LNCaP clone FGC (cell line): Measurements from ENCODE around the gene ANGPTL4.

Source experiments
- DNase-seq: peaks from one replicate; pipeline ENCODE4 v3.0.0-alpha.2; 2011; ENCODE audit warnings: low read depth
- H3K4me3 ChIP-seq: 2 replicates; pipeline ENCODE4 v1.5.1; 2011; ENCODE audit warnings: mild to moderate bottlenecking, low read depth, low read length, control low read depth
- TF ChIP-seq, protein P1 (sequence below): IDR thresholded peaks from 2 replicates; pipeline ENCODE4 v1.5.1; 2012; ENCODE audit warnings: mild to moderate bottlenecking; ENCODE audit not compliant: control insufficient read depth, insufficient read depth; ENCODE audit errors: extremely low read depth

Gene ANGPTL4

DNA sequence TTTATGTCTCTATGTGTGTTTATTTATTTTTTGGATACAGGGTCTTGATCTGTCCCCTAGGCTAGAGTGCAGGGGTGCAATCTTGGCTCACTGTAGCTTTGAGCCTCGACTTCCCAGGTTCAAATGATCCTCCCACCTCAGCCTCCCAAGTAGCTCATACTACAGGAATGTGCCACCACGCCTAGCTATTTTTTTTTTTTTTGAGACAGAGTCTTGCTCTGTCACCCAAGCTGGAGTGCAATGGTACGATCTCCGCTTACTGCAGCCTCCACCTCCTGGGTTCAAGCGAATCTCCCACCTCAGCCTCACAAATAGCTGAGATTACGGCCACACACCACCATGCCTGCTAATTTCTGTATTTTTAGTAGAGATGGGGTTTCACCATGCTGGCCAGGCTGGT lies 5.0 kb upstream of the ANGPTL4 start:
- TF ChIP-seq, protein P1, sequence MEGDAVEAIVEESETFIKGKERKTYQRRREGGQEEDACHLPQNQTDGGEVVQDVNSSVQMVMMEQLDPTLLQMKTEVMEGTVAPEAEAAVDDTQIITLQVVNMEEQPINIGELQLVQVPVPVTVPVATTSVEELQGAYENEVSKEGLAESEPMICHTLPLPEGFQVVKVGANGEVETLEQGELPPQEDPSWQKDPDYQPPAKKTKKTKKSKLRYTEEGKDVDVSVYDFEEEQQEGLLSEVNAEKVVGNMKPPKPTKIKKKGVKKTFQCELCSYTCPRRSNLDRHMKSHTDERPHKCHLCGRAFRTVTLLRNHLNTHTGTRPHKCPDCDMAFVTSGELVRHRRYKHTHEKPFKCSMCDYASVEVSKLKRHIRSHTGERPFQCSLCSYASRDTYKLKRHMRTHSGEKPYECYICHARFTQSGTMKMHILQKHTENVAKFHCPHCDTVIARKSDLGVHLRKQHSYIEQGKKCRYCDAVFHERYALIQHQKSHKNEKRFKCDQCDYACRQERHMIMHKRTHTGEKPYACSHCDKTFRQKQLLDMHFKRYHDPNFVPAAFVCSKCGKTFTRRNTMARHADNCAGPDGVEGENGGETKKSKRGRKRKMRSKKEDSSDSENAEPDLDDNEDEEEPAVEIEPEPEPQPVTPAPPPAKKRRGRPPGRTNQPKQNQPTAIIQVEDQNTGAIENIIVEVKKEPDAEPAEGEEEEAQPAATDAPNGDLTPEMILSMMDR: no peak
- H3K4me3 ChIP-seq: no peak overlapping the region
- no peak for DNase-seq

DNA sequence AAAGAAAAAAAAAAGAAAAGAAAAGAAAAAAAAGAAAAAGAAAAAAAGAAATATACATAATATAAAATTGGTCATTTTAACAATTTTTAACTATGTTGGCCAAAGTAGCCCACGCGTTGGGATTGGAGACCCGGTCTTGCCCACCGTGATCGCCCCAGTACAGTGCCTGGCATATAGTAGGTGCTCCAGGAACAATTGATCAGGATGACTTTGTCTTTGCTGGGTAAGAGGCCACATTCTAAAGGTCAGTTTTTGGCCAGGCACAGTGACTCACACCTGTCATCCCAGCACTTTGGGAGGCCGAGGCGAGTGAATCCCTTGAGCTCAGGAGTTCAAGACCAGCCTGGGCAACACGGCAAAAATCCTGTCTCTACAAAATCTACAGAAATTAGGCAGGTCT lies 3.8 kb upstream of the ANGPTL4 start:
- DNase-seq: no peak
- no peak overlapping the region for H3K4me3 ChIP-seq
- TF ChIP-seq, protein P1: no peak

DNA sequence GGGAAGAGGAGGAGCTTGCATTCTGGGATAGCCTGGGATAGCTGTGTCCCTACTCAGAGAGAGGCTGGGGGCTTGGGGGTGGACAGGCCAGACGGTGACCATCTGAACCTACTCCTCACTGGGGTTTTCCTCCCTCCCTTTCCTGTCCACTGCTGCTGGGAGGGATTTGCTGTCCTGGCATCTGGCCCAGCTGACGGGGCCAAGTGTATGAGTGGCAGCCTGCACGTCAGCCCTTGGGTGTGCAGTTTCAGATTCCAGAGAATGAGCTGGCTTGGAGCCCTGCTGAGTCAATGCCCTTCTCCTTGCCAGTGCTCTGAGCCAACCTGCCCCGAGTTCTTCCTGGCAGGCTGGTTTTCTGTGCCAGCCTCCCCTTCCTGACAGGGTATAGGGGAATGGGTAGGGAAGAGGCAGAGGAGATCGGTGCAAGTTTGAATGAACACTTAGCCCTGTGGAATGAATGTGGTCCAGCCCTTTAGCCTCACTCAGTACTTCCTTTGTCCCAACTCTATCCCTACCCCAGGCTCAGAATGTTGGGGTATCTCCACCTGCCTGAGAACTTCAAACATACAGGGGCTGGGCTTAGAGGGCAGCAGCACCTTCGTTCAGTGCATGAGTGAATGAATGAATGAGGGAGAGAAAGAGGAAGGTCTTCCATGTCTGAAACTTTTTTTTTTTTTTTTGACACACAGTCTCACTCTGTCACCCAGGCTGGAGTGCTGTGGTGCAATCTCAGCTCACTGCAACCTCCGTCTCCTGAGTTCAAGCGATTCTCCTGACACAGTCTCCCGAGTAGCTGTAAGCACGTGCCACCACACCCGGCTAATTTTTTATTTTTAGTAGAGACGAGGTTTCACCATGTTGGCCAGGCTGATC lies 1.8 kb upstream of the ANGPTL4 start:
- peak; percentile 99 for DNase-seq
- TF ChIP-seq, protein P1: no peak
- no peak overlapping the region for H3K4me3 ChIP-seq

DNA sequence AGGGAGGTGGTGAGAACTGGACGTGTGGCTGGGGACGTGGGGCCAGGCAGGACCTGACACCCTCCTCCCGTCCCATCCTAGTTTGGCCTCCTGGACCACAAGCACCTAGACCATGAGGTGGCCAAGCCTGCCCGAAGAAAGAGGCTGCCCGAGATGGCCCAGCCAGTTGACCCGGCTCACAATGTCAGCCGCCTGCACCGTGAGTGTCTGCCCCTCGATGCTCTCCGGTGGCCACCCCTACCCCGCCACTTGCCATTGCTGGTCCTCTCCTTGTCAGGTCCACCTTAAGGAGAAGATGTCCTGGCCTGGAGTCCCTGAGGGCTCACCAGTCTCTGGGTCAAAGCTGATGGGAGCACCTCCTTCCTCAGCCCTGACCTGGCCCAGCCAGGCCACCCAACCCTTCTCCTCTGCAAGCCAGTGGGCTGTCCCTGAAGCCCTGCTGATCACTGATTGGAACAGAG lies 2.2 kb downstream of the ANGPTL4 start:
- TF ChIP-seq, protein P1: no peak
- no peak overlapping the region for H3K4me3 ChIP-seq
- DNase-seq: no peak

DNA sequence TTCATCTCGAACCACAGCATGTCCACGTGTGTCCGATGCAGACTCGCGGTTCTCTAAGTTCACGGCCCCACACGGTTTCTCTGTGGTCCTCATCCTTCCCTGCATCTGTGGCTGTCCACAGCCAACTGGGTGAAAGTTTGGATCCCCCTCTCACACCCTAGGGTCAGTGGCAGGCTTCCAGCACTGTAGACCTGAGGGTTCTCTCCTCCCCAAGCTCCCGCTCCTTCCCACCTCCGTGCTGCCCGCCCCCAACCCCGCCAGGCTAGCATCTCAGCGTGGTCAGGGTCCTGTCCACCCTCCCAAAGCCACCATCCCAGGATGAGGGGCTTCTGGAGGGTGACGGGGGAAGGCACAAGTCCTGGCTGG lies 3.0 kb downstream of the ANGPTL4 start:
- DNase-seq: no peak
- TF ChIP-seq, protein P1: no peak
- H3K4me3 ChIP-seq: no peak overlapping the region

DNA sequence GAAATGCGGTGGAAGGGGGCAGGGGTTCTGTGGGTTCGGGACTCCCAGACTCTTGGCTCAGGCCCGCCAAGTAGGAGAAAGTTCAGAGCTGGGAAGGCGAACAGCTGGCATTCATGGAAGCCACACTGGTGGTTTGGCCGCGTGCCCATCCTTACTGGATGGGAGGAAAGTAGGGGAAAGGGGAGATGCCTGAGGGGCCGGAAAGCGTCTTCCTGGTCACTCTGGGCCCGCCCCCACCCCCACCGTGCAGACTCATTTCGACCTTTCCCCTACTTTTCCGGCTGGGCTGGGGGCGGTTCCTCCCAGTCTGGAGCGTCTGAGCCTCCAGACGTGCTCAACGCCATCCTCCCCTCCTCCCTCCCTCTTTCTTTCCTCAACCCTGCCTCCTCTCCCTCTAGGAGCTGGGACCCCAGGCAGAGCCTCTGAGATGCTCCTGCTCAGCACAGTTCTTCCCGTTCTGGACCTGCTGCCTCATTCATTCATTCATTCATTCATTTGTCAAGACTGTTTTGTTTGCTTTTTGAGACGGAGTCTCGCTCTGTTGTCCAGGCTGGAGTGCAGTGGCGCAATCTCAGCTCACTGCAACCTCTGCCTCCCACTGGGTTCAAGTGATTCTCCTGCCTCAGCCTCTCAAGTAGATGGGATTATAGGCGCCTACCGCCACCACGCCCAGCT lies 3.5 kb downstream of the ANGPTL4 start:
- TF ChIP-seq, protein P1: no peak
- H3K4me3 ChIP-seq: no peak overlapping the region
- no peak for DNase-seq
